K562 (cell line): Measurements from ENCODE around the gene CRYZL1. TPM values are rescaled to one million over a fixed set of nuclear protein-coding genes. Genes with fewer than 3 reads are reported as not detected.

Source experiments
- ARID3A ChIP-seq: IDR thresholded peaks from 2 replicates; pipeline ENCODE4 v1.6.1; 2012; ENCODE audit warnings: low read depth, low read length, improper control_type of control experiment, borderline replicate concordance
- ARID3B ChIP-seq: fragments of 250-450 bp; sonication (Bioruptor Pico); IDR thresholded peaks from 2 replicates; pipeline ENCODE4 v1.4.0; 2020; ENCODE audit warnings: borderline replicate concordance
- BRCA1 ChIP-seq, 2 experiments: fragments of 450-650 bp in 1 of 2; sonication (generic) in 1 of 2; formaldehyde crosslinking in 1 of 2; IDR thresholded peaks; 2 replicates each; pipeline versions ENCODE4 v1.5.0 to v1.6.1; 2017 to 2020; ENCODE audit warnings: mild to moderate bottlenecking in 1 of 2, missing genetic modification reagents in 1 of 2
- KHSRP ChIP-seq: fragments of 450-650 bp; IDR thresholded peaks from 2 replicates; pipeline ENCODE4 v1.6.1; 2017
- KLF13 ChIP-seq: fragments of 450-650 bp; IDR thresholded peaks from 2 replicates; pipeline ENCODE4 v1.6.1; 2016; ENCODE audit warnings: missing genetic modification characterization, low read depth, mild to moderate bottlenecking, missing compliant biosample characterization, moderate library complexity, borderline replicate concordance
- MCM3 ChIP-seq: fragments of 450-650 bp; IDR thresholded peaks from 2 replicates; pipeline ENCODE4 v1.6.1; 2016
- PHF8 ChIP-seq: fragments of 200-600 bp; sonication (generic); IDR thresholded peaks from 2 replicates; pipeline ENCODE4 v1.6.1; 2012; ENCODE audit warnings: mixed run types, mild to moderate bottlenecking, inconsistent platforms, low read length, moderate library complexity, borderline replicate concordance
- SREBF1 ChIP-seq: fragments of 150-350 bp; IDR thresholded peaks from 2 replicates; pipeline ENCODE4 v1.6.1; 2014; ENCODE audit warnings: antibody characterized with exemption, low read depth, low read length, borderline replicate concordance
- ZNF3 ChIP-seq: fragments of 250-450 bp; sonication (Bioruptor Pico); IDR thresholded peaks from 2 replicates; pipeline ENCODE4 v1.5.0; 2021; ENCODE audit warnings: mild to moderate bottlenecking, moderate library complexity
- ZSCAN32 ChIP-seq: fragments of 450-650 bp; formaldehyde crosslinking; IDR thresholded peaks from 2 replicates; pipeline ENCODE4 v1.4.0; 2020; ENCODE audit warnings: mild to moderate bottlenecking, moderate library complexity
- polyA plus RNA-seq, 8 experiments: library from polyadenylated mRNA; depleted of rRNA in 4 of 8; stranded (reverse) in 5 of 8; unstranded in 3 of 8; fragments of >200 nt; fragmentation: Nextera tagmentation in 2 of 8; fragmentation: Illumina TruSeq in 1 of 8; extraction: Ambion mirVana in 2 of 8; extraction: Trizol in 1 of 8; gene quantifications; 2 replicates each; pipeline versions ENCODE4 v1.2.1 to v1.2.3, GENCODE V29; 2011 to 2014; ENCODE audit warnings: inconsistent platforms in 1 of 8, missing spikeins in 1 of 8
- total RNA-seq, 7 experiments: library from RNA; depleted of rRNA in 6 of 7; stranded (reverse); fragments of >200 nt in 6 of 7; fragmentation: Illumina TruSeq in 2 of 7; extraction: Trizol in 2 of 7; gene quantifications; 2 replicates each; pipeline versions ENCODE4 v1.2.1 to v1.2.3, GENCODE V29; 2011 to 2021; ENCODE audit warnings: low replicate concordance in 1 of 7
- TF ChIP-seq, protein P1 (sequence below): sonication (generic); formaldehyde crosslinking; IDR thresholded peaks from 2 replicates; pipeline ENCODE4 v1.8.0; 2023; ENCODE audit warnings: mild to moderate bottlenecking, missing genetic modification reagents
- TF ChIP-seq, protein P2 (sequence below): fragments of 250-450 bp; sonication (Bioruptor Pico); IDR thresholded peaks from 2 replicates; pipeline ENCODE4 v1.8.0; 2021; ENCODE audit warnings: moderate library complexity, mild to moderate bottlenecking, inconsistent platforms
- TF ChIP-seq, protein P3 (sequence below): sonication (generic); formaldehyde crosslinking; IDR thresholded peaks from 2 replicates; pipeline ENCODE4 v1.8.0; 2022; ENCODE audit warnings: mild to moderate bottlenecking, low read depth, missing genetic modification reagents

The CRYZL1 gene
- total and polyA plus RNA-seq, 9 of the 15 experiments (the other 6 are each of a cell fraction or from before 2014, with no cell fraction given) = 19.9 to 98.2 (median 39.2) TPM

- TF ChIP-seq BRCA1 (IDR thresholded peaks at IDR 0.05) (no peak), BRCA1 (CRISPR knock-in tag; IDR thresholded peaks at IDR 0.05) (no peak; the same call in 1 of the 2 replicates), PHF8 (peak; percentile 88), ZSCAN32 (CRISPR knock-in tag) (no peak), SREBF1 (no peak), ZNF3 (CRISPR knock-in tag) (no peak), ARID3A (peak; percentile 18; the same call in 1 of the 2 replicates), KLF13 (tag) (peak; percentile 92), MCM3 (no peak), ARID3B (CRISPR knock-in tag) (no peak), KHSRP (peak; percentile 11; the same call in 1 of the 2 replicates)
- TF ChIP-seq, protein P1, sequence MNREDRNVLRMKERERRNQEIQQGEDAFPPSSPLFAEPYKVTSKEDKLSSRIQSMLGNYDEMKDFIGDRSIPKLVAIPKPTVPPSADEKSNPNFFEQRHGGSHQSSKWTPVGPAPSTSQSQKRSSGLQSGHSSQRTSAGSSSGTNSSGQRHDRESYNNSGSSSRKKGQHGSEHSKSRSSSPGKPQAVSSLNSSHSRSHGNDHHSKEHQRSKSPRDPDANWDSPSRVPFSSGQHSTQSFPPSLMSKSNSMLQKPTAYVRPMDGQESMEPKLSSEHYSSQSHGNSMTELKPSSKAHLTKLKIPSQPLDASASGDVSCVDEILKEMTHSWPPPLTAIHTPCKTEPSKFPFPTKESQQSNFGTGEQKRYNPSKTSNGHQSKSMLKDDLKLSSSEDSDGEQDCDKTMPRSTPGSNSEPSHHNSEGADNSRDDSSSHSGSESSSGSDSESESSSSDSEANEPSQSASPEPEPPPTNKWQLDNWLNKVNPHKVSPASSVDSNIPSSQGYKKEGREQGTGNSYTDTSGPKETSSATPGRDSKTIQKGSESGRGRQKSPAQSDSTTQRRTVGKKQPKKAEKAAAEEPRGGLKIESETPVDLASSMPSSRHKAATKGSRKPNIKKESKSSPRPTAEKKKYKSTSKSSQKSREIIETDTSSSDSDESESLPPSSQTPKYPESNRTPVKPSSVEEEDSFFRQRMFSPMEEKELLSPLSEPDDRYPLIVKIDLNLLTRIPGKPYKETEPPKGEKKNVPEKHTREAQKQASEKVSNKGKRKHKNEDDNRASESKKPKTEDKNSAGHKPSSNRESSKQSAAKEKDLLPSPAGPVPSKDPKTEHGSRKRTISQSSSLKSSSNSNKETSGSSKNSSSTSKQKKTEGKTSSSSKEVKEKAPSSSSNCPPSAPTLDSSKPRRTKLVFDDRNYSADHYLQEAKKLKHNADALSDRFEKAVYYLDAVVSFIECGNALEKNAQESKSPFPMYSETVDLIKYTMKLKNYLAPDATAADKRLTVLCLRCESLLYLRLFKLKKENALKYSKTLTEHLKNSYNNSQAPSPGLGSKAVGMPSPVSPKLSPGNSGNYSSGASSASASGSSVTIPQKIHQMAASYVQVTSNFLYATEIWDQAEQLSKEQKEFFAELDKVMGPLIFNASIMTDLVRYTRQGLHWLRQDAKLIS = peak; percentile 58
- TF ChIP-seq, protein P2, sequence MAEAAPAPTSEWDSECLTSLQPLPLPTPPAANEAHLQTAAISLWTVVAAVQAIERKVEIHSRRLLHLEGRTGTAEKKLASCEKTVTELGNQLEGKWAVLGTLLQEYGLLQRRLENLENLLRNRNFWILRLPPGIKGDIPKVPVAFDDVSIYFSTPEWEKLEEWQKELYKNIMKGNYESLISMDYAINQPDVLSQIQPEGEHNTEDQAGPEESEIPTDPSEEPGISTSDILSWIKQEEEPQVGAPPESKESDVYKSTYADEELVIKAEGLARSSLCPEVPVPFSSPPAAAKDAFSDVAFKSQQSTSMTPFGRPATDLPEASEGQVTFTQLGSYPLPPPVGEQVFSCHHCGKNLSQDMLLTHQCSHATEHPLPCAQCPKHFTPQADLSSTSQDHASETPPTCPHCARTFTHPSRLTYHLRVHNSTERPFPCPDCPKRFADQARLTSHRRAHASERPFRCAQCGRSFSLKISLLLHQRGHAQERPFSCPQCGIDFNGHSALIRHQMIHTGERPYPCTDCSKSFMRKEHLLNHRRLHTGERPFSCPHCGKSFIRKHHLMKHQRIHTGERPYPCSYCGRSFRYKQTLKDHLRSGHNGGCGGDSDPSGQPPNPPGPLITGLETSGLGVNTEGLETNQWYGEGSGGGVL (CRISPR knock-in tag) = no peak
- TF ChIP-seq, protein P3, sequence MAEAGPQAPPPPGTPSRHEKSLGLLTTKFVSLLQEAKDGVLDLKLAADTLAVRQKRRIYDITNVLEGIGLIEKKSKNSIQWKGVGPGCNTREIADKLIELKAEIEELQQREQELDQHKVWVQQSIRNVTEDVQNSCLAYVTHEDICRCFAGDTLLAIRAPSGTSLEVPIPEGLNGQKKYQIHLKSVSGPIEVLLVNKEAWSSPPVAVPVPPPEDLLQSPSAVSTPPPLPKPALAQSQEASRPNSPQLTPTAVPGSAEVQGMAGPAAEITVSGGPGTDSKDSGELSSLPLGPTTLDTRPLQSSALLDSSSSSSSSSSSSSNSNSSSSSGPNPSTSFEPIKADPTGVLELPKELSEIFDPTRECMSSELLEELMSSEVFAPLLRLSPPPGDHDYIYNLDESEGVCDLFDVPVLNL (CRISPR knock-in tag) = peak; percentile 71; the same call in 1 of the 2 replicates
These were observed 99.5 kb downstream of the CRYZL1 start, which contains the start of gene GART (continued) for GRCh38 chr21:33541756-33542639.
